Right atrium auricular region (tissue), 2 donors: ENCODE results near the gene HOXB13. TPM values are rescaled to one million over a fixed set of nuclear protein-coding genes. Genes with fewer than 3 reads are reported as not detected.

ENCODE experiments used
- DNase-seq: peaks from one replicate; pipeline ENCODE4 v3.0.0-alpha.2; 2019; ENCODE audit warnings: low spot score
- H3K27ac ChIP-seq, 2 donors: fragments of 200-600 bp; sonication (generic); 1 replicate in 1 of 2; 2 replicates in 1 of 2; pipeline ENCODE4 v1.5.1; 2016 to 2019
- H3K27me3 ChIP-seq, 2 donors: fragments of 200-600 bp; sonication (generic); one replicate each; pipeline versions ENCODE4 v1.5.1 to v1.6.0; 2017 to 2019
- H3K36me3 ChIP-seq: fragments of 200-600 bp; sonication (generic); one replicate; pipeline ENCODE4 v1.5.1; 2016
- H3K4me1 ChIP-seq, 2 donors: fragments of 200-600 bp; sonication (generic); one replicate each; pipeline versions ENCODE4 v1.5.1 to v1.6.0; 2017 to 2019
- H3K4me3 ChIP-seq, 2 donors: fragments of 200-600 bp; sonication (generic); 1 replicate in 1 of 2; 2 replicates in 1 of 2; pipeline ENCODE4 v1.5.1; 2017 to 2019; ENCODE audit warnings: mild to moderate bottlenecking in 1 of 2, moderate library complexity in 1 of 2
- H3K9me3 ChIP-seq, 2 donors: fragments of 200-600 bp; sonication (generic); one replicate each; pipeline ENCODE4 v1.5.1; 2019
- CTCF ChIP-seq, 2 donors: fragments of 200-600 bp; sonication (generic); IDR thresholded peaks; one replicate each; pipeline ENCODE4 v1.5.1; 2019; ENCODE audit warnings: antibody characterized with exemption in 2 of 2
- total RNA-seq, 2 donors: library from RNA; depleted of rRNA; stranded (reverse); fragments of >200 nt; gene quantifications; one replicate each; pipeline ENCODE4 v1.1.0, GENCODE V29; 2016

Gene HOXB13
- total RNA-seq, 2 donors from 2014 or later: not detected

DNA sequence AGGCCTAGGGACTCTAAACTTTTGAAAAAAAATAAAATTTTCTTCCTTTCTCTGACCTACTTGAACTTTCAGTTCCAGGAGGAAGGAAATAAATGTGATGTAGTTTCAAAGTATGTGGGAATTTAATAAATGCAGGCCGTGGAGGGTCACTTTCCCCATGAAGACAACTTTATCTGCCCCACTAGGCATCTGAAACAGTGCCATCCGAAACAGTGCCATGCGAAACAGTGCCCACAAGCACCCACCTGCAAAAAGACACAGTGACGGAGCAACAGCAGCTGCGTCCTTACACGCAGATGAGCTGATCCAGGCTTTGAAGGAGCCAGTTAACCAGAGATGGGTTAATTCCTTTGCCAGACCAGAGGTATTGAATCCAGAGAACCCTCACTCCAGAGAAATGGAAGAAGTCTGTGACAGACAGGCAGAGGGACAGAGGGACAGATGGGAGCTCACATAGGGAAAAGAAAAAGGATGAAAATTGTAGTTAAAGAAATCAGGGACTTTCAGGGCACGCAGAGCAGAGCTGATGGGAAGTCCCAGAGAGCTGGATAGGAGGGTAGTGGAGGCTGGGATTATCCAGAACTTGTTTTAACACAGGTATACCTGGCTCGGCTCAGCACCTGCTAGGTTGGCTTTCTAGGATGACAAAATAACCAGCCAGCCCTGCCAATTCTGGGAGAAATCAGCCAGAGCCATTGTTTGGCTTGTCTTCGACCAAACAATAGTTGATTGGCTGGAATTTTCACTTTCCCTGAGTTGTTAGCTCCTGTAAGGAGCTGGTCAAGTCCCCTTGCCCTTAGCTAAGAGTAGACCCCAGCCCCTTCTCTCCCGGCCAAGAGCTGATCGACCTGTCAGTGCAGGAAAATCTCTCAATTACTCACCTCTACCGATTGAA is 17.1 kb upstream of the HOXB13 start:
- Histone ChIP-seq H3K27me3 (peaks cover 45 to 62% of the 10 kb centered on the region in 2 donors), H3K27ac (no peak overlapping the region), H3K36me3 (no peaks in the 10 kb centered on the region), H3K4me1 (no peaks in the 10 kb centered on the region), H3K4me3 (no peak overlapping the region), H3K9me3 (no peaks in the 10 kb centered on the region)
- no peak for DNase-seq
- no peak for TF ChIP-seq CTCF (IDR thresholded peaks at IDR 0.05)

DNA sequence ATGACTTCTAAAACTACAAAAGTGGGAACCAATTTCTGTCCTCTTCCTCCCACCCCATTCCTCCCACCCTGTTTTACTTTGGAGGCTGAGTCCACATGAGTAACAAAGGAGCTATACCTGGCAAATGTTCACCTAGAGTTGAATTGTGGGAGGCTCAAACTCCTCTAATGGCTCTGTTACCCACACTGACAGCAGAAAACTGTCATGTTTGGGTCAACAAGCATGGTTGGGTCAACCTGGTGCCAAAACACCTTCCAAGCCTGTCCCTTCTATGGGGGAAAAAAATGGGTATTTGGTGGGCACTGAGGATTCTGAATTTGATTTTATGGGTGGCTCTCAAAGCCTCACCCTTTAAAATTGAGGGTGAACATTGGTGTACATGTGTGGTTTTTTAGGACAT is 12.0 kb upstream of the HOXB13 start:
- no peak overlapping the region for H3K27ac ChIP-seq
- no peak for DNase-seq
- H3K9me3 ChIP-seq: no peaks in the 10 kb centered on the region
- peaks cover 28 to 49% of the 10 kb centered on the region in 2 donors for H3K27me3 ChIP-seq
- no peaks in the 10 kb centered on the region for H3K4me1 ChIP-seq
- no peak for TF ChIP-seq CTCF (IDR thresholded peaks at IDR 0.05)
- no peak overlapping the region for H3K4me3 ChIP-seq
- no peaks in the 10 kb centered on the region for H3K36me3 ChIP-seq

DNA sequence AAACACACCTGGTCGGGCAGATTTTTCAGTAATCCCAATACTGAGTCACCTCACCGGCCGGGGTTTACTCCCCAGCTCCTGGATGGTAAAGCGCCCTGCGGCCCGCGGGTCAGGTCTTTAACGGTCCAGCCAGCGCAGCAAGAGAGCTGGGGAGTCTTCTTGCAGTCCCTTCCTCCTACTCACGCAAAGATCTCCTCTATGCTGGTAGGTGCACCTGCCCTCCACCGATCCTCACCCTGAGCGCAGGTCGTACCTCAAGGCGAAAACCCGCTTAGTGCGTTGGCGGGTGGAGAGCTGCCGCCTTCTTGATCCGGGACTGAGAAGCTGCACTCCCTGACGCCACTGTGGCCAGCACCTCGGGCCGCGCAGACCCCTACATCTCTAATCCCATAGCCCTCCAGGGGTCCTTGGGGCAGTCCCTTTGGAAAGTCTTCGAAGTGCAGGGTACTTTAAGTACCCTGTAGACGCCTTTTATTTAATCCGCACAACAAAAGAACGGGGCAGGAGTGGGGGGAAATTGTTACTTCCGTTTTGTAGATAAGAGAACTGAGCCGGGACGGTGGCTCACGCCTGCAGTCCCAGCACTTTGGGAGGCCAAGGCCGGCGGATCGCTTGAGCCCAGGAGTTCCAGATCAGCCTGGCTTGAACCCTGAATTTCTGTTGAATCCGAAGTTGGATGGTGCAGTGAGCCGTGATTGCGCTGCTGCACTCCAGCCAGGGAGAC is 10.4 kb upstream of the HOXB13 start:
- H3K4me3 ChIP-seq: no peak overlapping the region
- H3K27me3 ChIP-seq: peaks cover 35 to 43% of the 10 kb centered on the region in 2 donors
- H3K27ac ChIP-seq: no peak overlapping the region
- H3K9me3 ChIP-seq: no peaks in the 10 kb centered on the region
- DNase-seq: no peak
- H3K36me3 ChIP-seq: no peaks in the 10 kb centered on the region
- no peaks in the 10 kb centered on the region for H3K4me1 ChIP-seq
- no peak for TF ChIP-seq CTCF (IDR thresholded peaks at IDR 0.05)

DNA sequence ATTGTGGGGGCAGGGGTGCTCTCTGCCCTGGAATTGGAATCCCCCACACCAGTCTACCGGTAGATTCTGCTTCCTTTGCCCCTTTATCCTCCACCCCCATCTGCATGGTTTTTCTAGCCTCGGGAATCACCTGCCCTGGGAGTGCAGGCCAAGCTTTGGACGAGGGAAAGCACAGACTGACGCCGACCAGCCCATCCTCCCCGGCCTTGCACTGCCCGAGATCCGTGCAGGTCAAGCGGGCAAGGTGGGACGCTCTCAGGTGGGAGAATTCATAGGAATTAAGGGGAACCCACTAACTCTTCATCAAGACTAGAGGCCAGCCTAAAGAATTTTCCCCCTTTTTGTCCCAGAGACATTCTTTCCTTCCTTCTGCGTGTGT is 9.9 kb upstream of the HOXB13 start:
- Histone ChIP-seq H3K27me3 (peaks cover 35 to 42% of the 10 kb centered on the region in 2 donors), H3K4me3 (no peak overlapping the region), H3K9me3 (no peaks in the 10 kb centered on the region), H3K36me3 (no peaks in the 10 kb centered on the region), H3K27ac (no peak overlapping the region), H3K4me1 (peaks cover 0 to 3% of the 10 kb centered on the region in 2 donors)
- TF ChIP-seq CTCF (IDR thresholded peaks at IDR 0.05): no peak
- no peak for DNase-seq

- H3K4me3 ChIP-seq: no peak overlapping the region
- no peak for DNase-seq
- peaks cover 42 to 50% of the 10 kb centered on the region in 2 donors for H3K27me3 ChIP-seq
- no peak for TF ChIP-seq CTCF (IDR thresholded peaks at IDR 0.05)
- H3K4me1 ChIP-seq: peaks cover 0 to 8% of the 10 kb centered on the region in 2 donors
- H3K27ac ChIP-seq: no peak overlapping the region
- no peaks in the 10 kb centered on the region for H3K36me3 ChIP-seq
- no peaks in the 10 kb centered on the region for H3K9me3 ChIP-seq
Observed at GRCh38 chr17:48737330-48738043, 8.9 kb upstream of the HOXB13 start.
